ENCODE measurements around the gene GPR153.
A peak's percentile ranks its signal among the peaks of the same experiment; 100 is the strongest.

GPR153 gene

GRCh38 chr1:6286266-6286665, 25.4 kb upstream of the GPR153 start:
- DNase-seq (ENCODE audit: low spot score): no peak

- no peak for DNase-seq (ENCODE audit: low spot score)
Observed at GRCh38 chr1:6285336-6285735, 24.4 kb upstream of the GPR153 start.

- DNase-seq (ENCODE audit: low spot score): no peak
Observed at GRCh38 chr1:6282577-6283270, 21.8 kb upstream of the GPR153 start.

- DNase-seq (ENCODE audit: low spot score): peak; percentile 51
Observed at GRCh38 chr1:6281511-6282402, 20.9 kb upstream of the GPR153 start.

GRCh38 chr1:6280761-6281451, 20.0 kb upstream of the GPR153 start:
- no peak for DNase-seq (ENCODE audit: low spot score)

- DNase-seq (ENCODE audit: low spot score): no peak
Observed at GRCh38 chr1:6279613-6280383, 18.9 kb upstream of the GPR153 start.

- no peak for DNase-seq (ENCODE audit: low spot score)
Observed at GRCh38 chr1:6279066-6279465, 18.2 kb upstream of the GPR153 start.

GRCh38 chr1:6278263-6278662, 17.4 kb upstream of the GPR153 start:
- no peak for DNase-seq (ENCODE audit: low spot score)

- DNase-seq (ENCODE audit: low spot score): no peak
Observed at GRCh38 chr1:6276811-6277555, 16.1 kb upstream of the GPR153 start.

- peak; percentile 93 for DNase-seq (ENCODE audit: low spot score)
Observed at GRCh38 chr1:6275826-6276782, 15.2 kb upstream of the GPR153 start.

GRCh38 chr1:6274622-6275139, 13.8 kb upstream of the GPR153 start:
- no peak for DNase-seq (ENCODE audit: low spot score)

GRCh38 chr1:6274102-6274501, 13.2 kb upstream of the GPR153 start:
- no peak for DNase-seq (ENCODE audit: low spot score)

- peak; percentile 76 for DNase-seq (ENCODE audit: low spot score)
Observed at GRCh38 chr1:6273380-6273891, 12.5 kb upstream of the GPR153 start.

GRCh38 chr1:6272868-6273267, 12.0 kb upstream of the GPR153 start:
- DNase-seq (ENCODE audit: low spot score): no peak

- DNase-seq (ENCODE audit: low spot score): no peak
Observed at GRCh38 chr1:6272452-6272851, 11.6 kb upstream of the GPR153 start.

- DNase-seq (ENCODE audit: low spot score): peak; percentile 51
Observed at GRCh38 chr1:6271554-6271953, 10.7 kb upstream of the GPR153 start.

- DNase-seq (ENCODE audit: low spot score): no peak
Observed at GRCh38 chr1:6271006-6271405, 10.1 kb upstream of the GPR153 start.

GRCh38 chr1:6270401-6270800, 9.5 kb upstream of the GPR153 start:
- DNase-seq (ENCODE audit: low spot score): no peak

GRCh38 chr1:6269720-6270400, 9.0 kb upstream of the GPR153 start:
- no peak for DNase-seq (ENCODE audit: low spot score)
